GM12865 (cell line): ENCODE measurements around the gene PLEKHG5.
"Not testable (repeated sequence)": the region's sequence is repeated elsewhere in the genome, so short reads cannot be mapped to it uniquely, and the experiment has no call there.

Experiments used
- DNase-seq: peaks from one replicate; pipeline ENCODE4 v3.0.0; 2010; ENCODE audit warnings: low read depth
- H3K4me3 ChIP-seq: 2 replicates; pipeline ENCODE4 v1.5.1; 2011; ENCODE audit warnings: mild to moderate bottlenecking, low read depth, low read length, control low read depth
- TF ChIP-seq, protein P1 (sequence below): IDR thresholded peaks from 2 replicates; pipeline ENCODE4 v1.5.1; 2011; ENCODE audit warnings: low read length, control low read depth, low read depth, inconsistent platforms; ENCODE audit not compliant: insufficient read depth; ENCODE audit errors: missing control alignments

Gene PLEKHG5

GRCh38 chr1:6446665-6447015, 44.8 kb downstream of the PLEKHG5 start:
- no peak overlapping the region for H3K4me3 ChIP-seq

DNA sequence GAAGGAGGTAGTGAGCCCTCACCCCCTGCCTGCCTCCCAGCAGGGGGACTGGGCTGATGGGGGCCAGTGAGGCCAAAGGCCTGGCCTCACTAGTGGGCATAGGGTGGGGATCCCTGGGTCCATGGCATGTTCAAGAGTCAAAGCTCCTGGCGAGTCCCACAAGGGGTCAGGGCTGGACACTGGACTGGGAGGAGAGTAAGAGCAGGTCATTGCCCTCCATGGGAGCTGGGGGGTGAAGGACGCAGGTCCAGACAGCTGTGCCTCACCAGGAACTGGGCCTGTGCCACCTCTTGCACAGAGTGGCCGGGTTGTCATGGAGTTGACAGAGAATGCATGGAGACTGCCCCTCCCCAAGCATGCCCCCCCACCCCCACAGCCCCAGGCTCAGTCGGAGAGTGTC, 45.5 kb downstream of the PLEKHG5 start:
- not testable (repeated sequence) for DNase-seq, H3K4me3 ChIP-seq

More at GRCh38 chr1:6446665-6447015, 44.8 kb downstream of the PLEKHG5 start:
- no peak for DNase-seq
- TF ChIP-seq, protein P1, sequence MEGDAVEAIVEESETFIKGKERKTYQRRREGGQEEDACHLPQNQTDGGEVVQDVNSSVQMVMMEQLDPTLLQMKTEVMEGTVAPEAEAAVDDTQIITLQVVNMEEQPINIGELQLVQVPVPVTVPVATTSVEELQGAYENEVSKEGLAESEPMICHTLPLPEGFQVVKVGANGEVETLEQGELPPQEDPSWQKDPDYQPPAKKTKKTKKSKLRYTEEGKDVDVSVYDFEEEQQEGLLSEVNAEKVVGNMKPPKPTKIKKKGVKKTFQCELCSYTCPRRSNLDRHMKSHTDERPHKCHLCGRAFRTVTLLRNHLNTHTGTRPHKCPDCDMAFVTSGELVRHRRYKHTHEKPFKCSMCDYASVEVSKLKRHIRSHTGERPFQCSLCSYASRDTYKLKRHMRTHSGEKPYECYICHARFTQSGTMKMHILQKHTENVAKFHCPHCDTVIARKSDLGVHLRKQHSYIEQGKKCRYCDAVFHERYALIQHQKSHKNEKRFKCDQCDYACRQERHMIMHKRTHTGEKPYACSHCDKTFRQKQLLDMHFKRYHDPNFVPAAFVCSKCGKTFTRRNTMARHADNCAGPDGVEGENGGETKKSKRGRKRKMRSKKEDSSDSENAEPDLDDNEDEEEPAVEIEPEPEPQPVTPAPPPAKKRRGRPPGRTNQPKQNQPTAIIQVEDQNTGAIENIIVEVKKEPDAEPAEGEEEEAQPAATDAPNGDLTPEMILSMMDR = no peak

DNA sequence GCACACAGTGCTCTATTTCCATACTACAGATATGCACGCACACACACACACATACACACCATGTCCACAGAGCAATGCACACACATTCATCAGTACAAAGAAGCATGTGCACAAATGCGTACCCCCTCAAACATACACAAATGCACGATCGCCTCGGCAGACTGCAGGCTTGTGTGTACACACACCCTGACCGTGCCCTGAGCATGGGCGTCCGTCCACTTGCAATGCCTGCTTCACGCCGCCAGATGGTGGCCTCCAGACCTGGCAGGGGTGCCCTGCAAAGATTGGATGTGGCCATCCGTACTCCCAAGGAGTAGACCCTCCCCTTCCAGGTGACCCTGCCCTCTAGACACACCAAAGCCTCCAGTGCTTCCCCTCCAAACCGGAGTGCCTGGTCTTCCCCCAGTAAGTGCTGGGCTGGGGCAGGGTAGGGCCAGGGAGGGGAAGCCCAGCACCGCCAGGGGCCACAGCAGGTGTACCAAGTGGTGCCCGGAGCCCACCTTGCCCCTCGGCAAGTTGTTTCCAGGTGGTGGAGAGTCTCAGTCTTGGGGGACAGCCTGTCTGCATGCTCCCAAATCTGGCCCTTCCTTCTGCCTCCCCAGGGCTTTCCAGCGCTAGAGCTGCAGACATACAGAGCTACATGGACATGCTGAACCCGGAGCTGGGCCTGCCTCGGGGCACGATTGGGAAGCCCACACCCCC, 46.3 kb downstream of the PLEKHG5 start:
- H3K4me3 ChIP-seq = no peak overlapping the region
- peak; percentile 41 for DNase-seq

DNA sequence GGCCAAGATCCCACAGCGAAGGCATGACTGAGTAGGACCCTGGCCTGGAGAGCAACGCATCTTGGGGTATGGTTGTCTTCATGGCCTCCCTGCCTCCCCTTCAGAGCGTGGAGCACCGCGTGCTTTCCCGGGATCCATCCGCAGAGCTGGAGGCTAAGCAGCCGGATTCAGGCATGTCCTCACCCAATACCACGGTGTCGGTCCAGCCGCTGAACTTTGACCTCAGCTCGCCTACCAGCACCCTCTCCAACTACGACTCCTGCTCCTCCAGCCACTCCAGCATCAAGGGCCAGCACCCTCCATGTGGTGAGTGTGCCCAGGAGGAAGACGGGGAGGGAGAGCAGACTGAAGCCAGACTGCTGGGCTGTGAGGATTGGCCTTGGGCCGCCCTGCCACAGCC, 47.1 kb downstream of the PLEKHG5 start:
- TF ChIP-seq, protein P1 = no peak
- no peak overlapping the region for H3K4me3 ChIP-seq
- DNase-seq = no peak

More for the DNA sequence above, 46.3 kb downstream of the PLEKHG5 start:
- TF ChIP-seq, protein P1 = peak; percentile 47

DNA sequence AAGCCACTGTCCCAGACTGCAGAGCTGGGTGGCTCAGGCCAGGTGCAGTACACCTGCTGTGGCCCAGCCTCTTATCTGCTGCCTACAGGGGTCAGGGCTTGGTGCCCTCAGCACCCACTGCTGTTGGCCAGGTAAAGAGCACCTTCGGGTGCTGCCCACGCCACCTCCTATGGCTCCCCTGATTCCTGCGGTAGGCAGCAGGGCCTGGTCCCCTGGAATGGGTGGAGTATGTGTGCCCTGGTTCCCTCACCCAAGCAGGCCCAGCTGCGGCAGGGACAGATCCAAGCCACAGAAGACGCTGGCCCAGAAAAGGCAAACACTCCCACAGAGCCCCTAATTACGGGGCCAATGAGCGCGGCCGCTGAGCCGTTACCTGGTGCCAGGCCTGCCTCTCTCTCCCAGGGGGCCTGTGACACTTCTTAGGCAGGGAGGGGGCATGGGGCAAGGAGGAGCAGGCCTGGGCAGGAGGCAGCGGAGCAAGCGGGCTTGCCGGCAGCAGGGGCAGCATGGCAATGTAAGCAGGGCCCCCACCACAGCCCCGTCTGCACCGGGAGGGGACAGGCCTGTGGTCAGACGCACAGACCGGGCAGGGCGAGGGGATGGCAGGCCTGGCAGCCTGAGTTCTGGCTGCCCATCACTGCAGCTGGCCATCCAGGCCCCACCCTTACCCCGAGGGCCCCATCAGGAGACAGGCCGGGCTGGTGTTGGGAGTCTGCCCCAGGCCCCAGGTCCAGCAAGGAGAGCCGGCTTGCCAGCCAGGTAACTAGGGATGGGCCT, 47.9 kb downstream of the PLEKHG5 start:
- no peak overlapping the region for H3K4me3 ChIP-seq
- no peak for DNase-seq
- TF ChIP-seq, protein P1 = no peak

GRCh38 chr1:6441586-6441985, 49.9 kb downstream of the PLEKHG5 start:
- H3K4me3 ChIP-seq = no peak overlapping the region
- DNase-seq = no peak
- TF ChIP-seq, protein P1 = no peak

DNA sequence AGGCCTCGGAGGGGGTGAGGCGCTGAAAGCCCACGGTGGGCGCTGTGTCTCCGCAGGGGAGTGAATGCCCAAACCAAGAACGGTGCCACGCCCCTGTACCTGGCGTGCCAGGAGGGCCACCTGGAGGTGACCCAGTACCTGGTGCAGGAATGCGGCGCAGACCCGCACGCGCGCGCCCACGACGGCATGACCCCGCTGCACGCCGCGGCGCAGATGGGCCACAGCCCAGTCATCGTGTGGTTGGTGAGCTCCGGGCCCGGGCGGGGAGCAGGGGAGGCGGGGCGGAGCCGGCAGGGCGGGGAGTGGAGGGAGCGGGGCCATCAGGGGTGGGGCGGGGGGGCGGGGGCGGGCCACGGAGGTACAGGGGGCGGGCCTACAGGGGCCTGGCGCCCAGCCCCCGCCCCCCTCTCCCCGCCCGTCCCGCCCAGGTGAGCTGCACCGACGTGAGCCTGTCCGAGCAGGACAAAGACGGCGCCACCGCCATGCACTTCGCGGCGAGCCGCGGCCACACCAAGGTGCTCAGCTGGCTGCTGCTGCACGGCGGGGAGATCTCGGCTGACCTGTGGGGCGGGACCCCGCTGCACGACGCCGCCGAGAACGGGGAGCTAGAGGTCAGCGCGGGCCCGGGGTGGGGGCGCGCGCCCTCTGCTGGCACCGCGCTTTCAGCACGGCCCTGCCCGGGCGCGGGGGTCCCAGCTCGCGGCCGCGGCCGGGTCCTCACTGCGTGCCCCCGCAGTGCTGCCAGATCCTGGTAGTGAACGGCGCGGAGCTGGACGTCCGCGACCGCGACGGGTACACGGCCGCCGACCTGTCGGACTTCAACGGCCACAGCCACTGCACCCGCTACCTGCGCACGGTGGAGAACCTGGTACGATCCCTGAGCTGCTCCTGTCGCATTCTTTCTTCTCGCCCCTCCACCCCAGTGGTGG, 51.0 kb downstream of the PLEKHG5 start:
- peak; percentile 53 for DNase-seq
- no peak overlapping the region for H3K4me3 ChIP-seq
- TF ChIP-seq, protein P1 = peak; percentile 34
